Stomach (tissue), 4 donors: ENCODE measurements around the gene TJP1.

ENCODE experiments used
- EP300 ChIP-seq: sonication (generic); formaldehyde crosslinking; IDR thresholded peaks from one replicate; pipeline ENCODE4 v1.6.1; 2017; ENCODE audit warnings: antibody characterized with exemption
- POLR2A ChIP-seq, 4 donors: fragments of 450-650 bp; IDR thresholded peaks; one replicate each; pipeline ENCODE4 v1.6.1; 2016; ENCODE audit warnings: antibody characterized with exemption in 4 of 4, control low read depth in 2 of 4, mild to moderate bottlenecking in 1 of 4, moderate library complexity in 1 of 4
- POLR2AphosphoS5 ChIP-seq, 3 donors: sonication (generic); formaldehyde crosslinking; IDR thresholded peaks; one replicate each; pipeline ENCODE4 v1.6.1; 2016; ENCODE audit warnings: antibody characterized with exemption in 3 of 3
- TF ChIP-seq, protein P1 (sequence below), 7 experiments: fragments of 450-650 bp in 4 of 7; fragments of 200-600 bp in 3 of 7; sonication (generic) in 3 of 7; IDR thresholded peaks; one replicate each; pipeline ENCODE4 v1.5.1; 2016 to 2019; ENCODE audit warnings: antibody characterized with exemption in 7 of 7, control low read depth in 2 of 7, mild to moderate bottlenecking in 1 of 7

- TF ChIP-seq, protein P1, sequence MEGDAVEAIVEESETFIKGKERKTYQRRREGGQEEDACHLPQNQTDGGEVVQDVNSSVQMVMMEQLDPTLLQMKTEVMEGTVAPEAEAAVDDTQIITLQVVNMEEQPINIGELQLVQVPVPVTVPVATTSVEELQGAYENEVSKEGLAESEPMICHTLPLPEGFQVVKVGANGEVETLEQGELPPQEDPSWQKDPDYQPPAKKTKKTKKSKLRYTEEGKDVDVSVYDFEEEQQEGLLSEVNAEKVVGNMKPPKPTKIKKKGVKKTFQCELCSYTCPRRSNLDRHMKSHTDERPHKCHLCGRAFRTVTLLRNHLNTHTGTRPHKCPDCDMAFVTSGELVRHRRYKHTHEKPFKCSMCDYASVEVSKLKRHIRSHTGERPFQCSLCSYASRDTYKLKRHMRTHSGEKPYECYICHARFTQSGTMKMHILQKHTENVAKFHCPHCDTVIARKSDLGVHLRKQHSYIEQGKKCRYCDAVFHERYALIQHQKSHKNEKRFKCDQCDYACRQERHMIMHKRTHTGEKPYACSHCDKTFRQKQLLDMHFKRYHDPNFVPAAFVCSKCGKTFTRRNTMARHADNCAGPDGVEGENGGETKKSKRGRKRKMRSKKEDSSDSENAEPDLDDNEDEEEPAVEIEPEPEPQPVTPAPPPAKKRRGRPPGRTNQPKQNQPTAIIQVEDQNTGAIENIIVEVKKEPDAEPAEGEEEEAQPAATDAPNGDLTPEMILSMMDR (IDR thresholded peaks at IDR 0.05): no peak
- TF ChIP-seq EP300 (no peak), POLR2A (IDR thresholded peaks at IDR 0.05) (no peak), POLR2AphosphoS5 (IDR thresholded peaks at IDR 0.05) (no peak)
Observed at GRCh38 chr15:29700296-29700695, 122.0 kb downstream of the TJP1 start.
